ENCODE data around the gene ELSPBP1.
"Not testable (repeated sequence)": the region's sequence is repeated elsewhere in the genome, so short reads cannot be mapped to it uniquely, and the experiment has no call there.

The ELSPBP1 gene

DNA sequence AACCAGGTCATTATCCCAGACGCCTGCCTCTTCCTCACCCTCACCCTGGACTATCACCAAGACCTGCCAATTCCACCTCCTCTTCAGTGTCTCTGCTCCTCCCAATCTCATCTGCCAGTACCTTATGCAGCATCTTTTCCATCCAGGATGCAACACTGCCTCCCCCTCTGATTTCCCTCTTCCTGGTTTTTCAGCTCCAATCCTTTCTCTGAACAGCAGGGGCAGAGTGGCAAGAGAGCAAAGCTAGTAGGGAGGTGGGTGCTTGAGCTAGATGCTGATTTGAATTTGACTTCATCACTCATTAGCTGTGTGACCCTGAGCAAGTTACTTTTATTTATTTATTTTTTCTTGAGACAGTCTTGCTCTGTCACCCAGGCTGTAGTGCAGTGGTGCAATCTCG, 75.0 kb downstream of the ELSPBP1 start:
- TF ChIP-seq, protein P1, sequence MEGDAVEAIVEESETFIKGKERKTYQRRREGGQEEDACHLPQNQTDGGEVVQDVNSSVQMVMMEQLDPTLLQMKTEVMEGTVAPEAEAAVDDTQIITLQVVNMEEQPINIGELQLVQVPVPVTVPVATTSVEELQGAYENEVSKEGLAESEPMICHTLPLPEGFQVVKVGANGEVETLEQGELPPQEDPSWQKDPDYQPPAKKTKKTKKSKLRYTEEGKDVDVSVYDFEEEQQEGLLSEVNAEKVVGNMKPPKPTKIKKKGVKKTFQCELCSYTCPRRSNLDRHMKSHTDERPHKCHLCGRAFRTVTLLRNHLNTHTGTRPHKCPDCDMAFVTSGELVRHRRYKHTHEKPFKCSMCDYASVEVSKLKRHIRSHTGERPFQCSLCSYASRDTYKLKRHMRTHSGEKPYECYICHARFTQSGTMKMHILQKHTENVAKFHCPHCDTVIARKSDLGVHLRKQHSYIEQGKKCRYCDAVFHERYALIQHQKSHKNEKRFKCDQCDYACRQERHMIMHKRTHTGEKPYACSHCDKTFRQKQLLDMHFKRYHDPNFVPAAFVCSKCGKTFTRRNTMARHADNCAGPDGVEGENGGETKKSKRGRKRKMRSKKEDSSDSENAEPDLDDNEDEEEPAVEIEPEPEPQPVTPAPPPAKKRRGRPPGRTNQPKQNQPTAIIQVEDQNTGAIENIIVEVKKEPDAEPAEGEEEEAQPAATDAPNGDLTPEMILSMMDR (conservative IDR thresholded peaks at IDR 0.05; ENCODE audit: low read depth) = no peak
- no peak for DNase-seq (ENCODE audit: low spot score)
- H3K27ac ChIP-seq = no peak overlapping the region
- CTCF ChIA-PET = interaction anchor here (0.6 to 0.7 kb wide), 3 partner anchors 18 to 1479 kb away, joined by 3 to 5 read pairs (median 4); no protein-coding TSS in a partner anchor
- POLR2A ChIA-PET (ENCODE audit: low non-redundant PET) = no interaction called here

DNA sequence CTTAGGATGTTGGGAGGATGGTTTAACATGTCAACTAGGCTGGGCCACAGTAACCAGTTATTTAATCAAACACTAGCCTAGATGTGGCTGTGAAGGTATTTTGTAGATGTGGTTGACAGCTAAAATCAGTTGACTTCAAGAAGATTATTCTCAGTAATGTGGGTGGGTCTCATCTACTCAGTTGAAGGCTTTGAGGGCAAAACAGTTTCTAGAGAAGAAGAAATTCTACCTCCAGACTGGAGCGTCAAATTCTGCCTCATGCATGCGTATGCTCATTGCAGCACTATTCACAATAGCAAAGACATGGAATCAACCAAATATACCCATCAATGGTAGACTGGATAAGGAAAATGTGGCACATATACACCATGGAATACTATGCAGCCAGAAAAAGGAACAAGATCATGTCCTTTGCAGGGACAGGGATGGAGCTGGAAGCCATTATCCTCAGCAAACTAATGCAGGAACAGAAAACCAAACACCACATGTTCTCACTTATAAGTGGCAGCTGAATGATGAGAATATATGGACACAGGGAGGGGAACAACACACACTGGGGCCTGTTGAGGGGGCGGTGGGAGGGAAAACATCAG, 75.8 kb downstream of the ELSPBP1 start:
- CTCF ChIA-PET; H3K27ac ChIP-seq; DNase-seq (ENCODE audit: low spot score); POLR2A ChIA-PET (ENCODE audit: low non-redundant PET): not testable (repeated sequence)

Measured in RWPE1 (cell line).